GM18873 (cell line): Measurements from ENCODE around the gene SPC24.

Source experiments
- ATAC-seq: cut with Tn5 transposase; IDR thresholded peaks from one replicate; pipeline ENCODE4 v1.9.1; 2021; ENCODE audit warnings: mild to moderate bottlenecking, moderate library complexity, moderate number of reproducible peaks; ENCODE audit not compliant: unreplicated experiment, low FRiP score

SPC24 gene

GRCh38 chr19:11155373-11156120, at the start of gene SPC24:
Gene SPC24, minus strand, starts transcription at chr19:11155782. Its CDS starts 6 bp downstream, at chr19:11155776.
- ATAC-seq = peak; percentile 97

DNA sequence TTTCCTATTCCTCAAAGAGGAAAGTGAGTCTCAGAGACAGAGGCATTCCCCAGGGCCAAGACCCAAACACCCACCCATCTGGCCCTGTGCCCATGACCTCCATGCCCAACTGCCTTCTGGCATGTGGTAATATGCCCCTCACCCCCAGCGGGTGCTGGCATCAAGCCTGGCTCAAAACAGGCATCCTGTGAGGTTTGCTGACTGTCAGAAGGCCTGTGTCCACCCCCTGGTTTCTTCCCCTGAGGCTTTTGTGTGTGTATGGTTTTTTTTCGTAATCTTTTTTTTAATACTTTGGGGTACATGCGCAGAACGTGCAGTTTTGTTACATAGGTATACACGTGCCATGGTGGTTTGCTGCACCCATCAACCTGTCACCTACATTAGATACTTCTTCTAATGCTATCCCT, 49.4 kb upstream of the SPC24 start:
- no peak for ATAC-seq

GRCh38 chr19:11204076-11204602, 48.6 kb upstream of the SPC24 start:
- ATAC-seq = no peak

GRCh38 chr19:11203194-11204075, 47.9 kb upstream of the SPC24 start:
- ATAC-seq = no peak

DNA sequence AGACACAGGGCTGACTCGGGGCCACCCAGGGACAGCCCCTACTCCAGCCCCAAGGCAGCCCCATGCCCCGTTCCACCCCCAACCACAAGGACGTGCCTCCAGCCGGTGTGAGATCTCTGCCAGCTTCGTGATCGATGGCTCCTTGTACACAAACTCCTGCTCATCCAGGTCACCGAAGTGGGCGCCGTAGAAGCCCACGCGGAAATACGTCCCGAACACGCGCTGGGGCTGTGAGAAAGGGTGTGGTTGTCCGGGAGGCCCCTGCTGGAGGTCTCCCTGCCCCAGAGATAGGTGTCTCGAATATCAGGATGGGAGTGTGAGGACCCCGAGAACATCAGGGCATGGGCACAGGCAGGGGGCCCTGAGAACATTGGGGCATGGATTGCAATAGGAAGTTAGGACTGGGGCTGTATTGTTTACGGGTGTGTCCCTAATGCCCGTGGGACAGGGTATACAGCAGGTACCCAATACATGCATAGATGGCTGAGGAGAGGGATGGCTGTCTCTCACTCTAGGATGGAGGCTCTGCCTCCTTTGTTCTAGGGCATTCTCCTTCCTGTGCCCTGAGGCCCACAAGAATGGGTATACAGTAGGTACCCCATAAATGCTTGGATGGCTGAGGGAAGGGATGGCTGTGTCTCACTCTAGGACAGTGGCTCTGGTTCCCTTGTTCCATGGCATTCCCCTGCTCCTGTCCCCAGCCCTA, 47.1 kb upstream of the SPC24 start:
- ATAC-seq = no peak

DNA sequence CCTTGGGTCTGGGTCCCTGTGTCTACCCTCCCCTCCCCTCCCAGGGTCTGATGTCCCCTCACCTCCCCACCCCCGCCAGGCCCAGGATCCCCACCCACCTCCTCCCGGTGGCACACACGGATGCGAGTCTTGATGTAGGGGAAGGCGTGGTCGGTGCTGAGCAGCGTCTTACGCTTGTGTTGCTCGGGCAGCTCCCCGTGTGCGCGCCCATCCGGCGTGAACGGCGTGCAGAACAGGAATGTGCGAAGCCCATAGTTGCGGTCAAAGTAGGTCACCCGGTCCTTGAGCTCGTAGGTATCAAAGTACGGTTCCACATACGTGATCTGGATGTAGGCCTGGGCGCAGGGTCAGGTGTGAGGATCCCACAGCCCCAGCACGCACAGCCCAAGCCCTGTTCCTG, 46.2 kb upstream of the SPC24 start:
- no peak for ATAC-seq

DNA sequence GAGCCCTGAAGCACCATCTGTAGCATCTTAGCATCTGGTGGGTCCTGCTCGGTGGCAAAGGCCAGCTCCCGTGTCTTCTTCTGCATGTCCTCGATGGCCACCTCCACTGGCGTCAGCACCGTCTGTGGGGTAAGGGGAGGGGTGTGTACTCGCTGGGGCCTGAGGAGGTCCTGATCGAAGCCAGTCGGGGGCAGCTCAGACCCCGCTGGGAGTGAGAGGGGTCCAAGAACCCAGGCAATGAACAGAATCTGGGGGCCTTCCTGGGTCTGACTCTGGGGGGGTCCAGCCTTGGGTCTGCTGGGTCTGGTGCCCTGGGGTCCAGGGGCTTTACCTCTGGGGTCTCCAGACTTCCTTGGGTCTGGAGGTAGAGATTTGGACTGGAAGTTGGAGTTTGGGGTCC, 45.3 kb upstream of the SPC24 start:
- no peak for ATAC-seq

DNA sequence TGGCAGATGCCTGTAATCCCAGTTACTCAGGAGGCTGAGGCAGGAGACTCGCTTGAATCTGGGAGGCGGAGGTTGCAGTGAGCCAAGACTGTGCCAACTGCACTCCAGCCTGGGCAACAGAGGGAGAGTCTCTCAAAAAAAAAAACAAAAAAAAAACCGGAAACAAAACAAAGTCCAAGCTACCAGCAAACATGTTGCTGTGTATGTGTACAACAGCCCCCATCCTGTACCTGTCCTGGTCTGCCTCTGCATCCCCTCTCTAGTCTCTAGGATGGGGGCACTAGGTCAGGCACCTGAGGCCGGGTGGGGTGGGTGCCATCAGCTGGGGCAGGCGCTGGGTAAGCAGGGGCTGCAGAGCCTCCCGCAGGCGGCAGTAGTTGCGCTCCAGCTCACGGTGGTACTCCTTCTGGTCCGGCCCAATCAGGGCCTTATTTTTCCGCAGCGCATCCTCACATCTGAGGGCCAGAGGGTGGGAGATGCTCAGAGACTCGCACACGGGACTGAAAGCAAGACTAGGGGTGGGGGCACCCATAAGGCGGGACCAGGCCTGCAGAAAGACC, 44.5 kb upstream of the SPC24 start:
- no peak for ATAC-seq

DNA sequence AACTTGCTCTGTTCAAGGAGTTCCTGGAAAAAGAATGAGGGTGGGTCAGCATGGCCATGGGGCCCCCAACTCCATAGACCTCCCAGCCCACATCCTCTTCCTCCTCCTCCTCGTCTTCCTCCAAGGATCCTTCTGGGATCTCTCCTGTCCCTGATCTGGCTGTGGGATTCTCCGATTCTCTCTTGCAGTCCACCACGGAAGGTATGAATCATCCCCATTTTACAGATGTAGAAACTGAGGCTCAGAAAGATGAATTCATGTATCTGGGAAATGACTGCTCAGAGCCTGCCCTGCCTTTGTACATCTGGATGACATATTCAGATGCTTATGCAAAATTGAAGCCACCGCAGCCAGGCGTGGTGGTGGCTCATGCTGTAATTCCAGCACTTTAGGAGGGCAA, 43.9 kb upstream of the SPC24 start:
- no peak for ATAC-seq

GRCh38 chr19:11198769-11199424, 43.3 kb upstream of the SPC24 start:
- ATAC-seq = no peak

GRCh38 chr19:11198175-11198534, 42.6 kb upstream of the SPC24 start:
- no peak for ATAC-seq

DNA sequence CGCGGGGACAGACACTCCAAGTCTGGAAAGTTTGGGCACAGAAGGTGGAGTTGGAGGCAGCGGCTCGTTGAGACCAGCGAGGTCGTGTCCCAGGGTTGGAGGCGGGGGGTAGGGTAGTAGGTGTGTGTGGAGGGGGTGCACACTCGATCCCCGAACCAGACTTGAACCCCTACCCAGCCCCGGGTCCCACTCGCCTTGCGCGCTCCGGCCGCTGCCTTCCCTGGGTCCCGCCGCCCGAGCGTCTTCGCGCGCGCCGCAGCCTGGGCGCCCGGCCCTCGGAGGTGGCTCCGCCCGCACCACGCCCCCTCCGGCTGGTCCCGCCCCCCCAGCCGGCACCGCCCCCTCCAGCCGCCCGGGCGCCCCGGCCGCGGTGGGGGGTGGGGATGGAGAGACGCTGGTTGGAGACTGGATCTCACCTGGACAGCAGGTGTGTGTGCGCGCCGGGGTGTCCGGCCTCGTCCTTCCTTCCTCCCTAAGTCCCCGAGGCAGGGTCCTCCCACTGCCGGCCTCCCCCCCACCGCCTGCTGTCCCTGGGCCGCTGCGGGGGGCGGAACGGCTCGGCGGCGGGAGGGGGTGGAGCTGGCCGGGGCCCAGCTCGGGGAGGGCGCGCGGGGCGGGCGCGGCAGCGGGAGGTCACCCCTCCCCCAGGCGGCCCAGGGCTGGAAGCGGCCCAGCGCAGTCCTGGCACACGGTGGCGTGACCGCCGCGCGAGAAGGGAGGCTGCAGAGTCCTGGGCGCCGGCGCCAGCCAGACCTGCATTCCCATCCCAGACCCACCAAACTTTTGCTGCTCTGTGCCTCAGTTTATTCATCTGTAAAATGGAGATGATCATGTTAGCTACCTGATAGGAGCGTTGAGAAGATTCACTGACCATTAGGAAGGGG, 42.0 kb upstream of the SPC24 start, which contains the start of gene KANK2:
TSS of gene KANK2 (minus strand) at position 255 of the 884 bp plus-strand sequence. CDS start 3,034 bp downstream, outside the sequence.
- peak; percentile 49 for ATAC-seq

- ATAC-seq = no peak
Observed at GRCh38 chr19:11196406-11197287, 41.1 kb upstream of the SPC24 start.

- no peak for ATAC-seq
Observed at GRCh38 chr19:11195681-11196080, 40.1 kb upstream of the SPC24 start.

DNA sequence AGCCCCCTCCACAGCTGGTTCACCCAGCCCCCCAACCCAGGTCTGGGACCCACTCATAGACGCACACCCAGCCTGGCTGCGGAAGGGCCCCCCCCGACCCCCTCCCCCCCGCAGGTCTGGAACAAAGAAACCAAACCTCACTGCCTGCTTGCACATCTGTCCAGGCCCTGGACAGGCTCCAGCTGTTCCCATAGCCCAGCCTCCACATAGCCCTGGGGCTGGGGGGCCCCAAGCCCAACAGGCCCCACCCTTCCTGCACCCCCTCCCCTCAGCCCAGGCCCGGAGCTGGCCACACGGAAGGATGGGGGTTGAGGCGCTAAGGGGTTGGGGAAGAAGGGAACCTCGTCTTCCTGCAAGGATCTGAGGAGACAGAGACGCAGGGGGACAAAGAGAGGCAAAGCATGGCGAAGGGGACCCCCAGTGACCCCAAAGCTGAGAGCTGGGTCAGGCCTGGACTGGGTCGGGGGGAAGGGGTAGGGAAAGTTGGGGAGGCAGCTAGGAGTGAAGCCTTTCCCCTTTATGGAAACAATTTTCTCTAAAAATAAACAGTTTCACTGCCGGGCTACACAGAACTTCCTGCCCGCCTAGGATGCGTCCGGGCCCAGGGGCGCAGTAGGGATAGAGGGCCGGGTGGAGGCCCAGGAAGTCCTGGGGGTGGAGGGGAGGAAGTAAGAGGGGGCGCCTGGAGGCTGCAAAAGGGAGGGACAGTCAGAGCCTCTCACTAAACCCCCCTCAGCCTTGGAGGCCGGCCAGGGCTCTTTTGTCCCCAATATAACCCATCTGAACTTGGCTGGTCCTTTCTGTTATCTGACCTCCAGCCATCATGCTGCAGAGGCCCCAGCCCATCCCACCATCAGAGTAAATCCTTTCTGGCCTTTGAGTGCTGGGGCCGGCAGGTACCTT, 39.3 kb upstream of the SPC24 start:
- no peak for ATAC-seq

- no peak for ATAC-seq
Observed at GRCh38 chr19:11194173-11194572, 38.6 kb upstream of the SPC24 start.
